ENCODE measurements around the gene BCKDHB.
A peak's percentile ranks its signal among the peaks of the same experiment; 100 is the strongest.
"Not testable (repeated sequence)": the region's sequence is repeated elsewhere in the genome, so short reads cannot be mapped to it uniquely, and the experiment has no call there.

The BCKDHB gene

GRCh38 chr6:80091506-80091905 is 15.0 kb upstream of the BCKDHB start:
- Histone ChIP-seq H3K4me3 (ENCODE audit: low read depth in 1 of 2, low read length in 1 of 2) (no peak overlapping the region), H3K36me3 (no peaks in the 10 kb centered on the region), H3K4me1 (ENCODE audit: control insufficient read depth in 1 of 2, insufficient read depth in 1 of 2, low read depth in 1 of 2, low read length in 1 of 2) (peaks cover 0 to 6% of the 10 kb centered on the region in 2 experiments), H3K27ac (no peak overlapping the region), H3K27me3 (peaks cover 33% of the 10 kb centered on the region), H3K9me3 (no peaks in the 10 kb centered on the region)
- TF ChIP-seq CTCF (IDR thresholded peaks at IDR 0.05) = no peak

- no peak for TF ChIP-seq CTCF (IDR thresholded peaks at IDR 0.05)
- Histone ChIP-seq H3K9me3 (no peaks in the 10 kb centered on the region), H3K27me3 (peaks cover 21% of the 10 kb centered on the region), H3K4me3 (ENCODE audit: low read depth in 1 of 2, low read length in 1 of 2) (no peak overlapping the region), H3K36me3 (no peaks in the 10 kb centered on the region), H3K27ac (no peak overlapping the region), H3K4me1 (ENCODE audit: control insufficient read depth in 1 of 2, insufficient read depth in 1 of 2, low read depth in 1 of 2, low read length in 1 of 2) (peaks cover 0 to 6% of the 10 kb centered on the region in 2 experiments)
These were observed 12.5 kb upstream of the BCKDHB start for GRCh38 chr6:80094017-80094416.

DNA sequence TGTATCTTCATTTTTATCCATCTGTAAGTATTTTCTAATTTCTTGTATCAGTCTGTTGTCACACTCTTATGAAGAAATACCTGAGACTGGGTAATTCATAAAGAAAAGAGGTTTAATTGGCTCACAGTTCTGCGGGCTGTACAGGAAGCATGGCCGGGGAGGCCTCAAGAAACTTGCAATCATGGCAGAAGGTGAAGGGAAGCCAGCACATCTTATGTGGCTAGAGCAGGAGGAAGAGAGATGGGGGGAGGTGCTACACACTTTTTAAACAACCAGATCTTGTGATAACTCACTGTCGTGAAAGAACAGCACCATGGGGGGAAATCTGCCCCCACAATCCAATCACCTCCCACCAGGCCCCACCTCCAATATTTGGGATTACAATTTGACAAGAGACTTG is 10.9 kb upstream of the BCKDHB start:
- peaks cover 26% of the 10 kb centered on the region for H3K27me3 ChIP-seq
- no peak overlapping the region for H3K4me3 ChIP-seq (ENCODE audit: low read depth in 1 of 2, low read length in 1 of 2)
- no peaks in the 10 kb centered on the region for H3K9me3 ChIP-seq
- no peak overlapping the region for H3K27ac ChIP-seq
- H3K4me1 ChIP-seq (ENCODE audit: control insufficient read depth in 1 of 2, insufficient read depth in 1 of 2, low read depth in 1 of 2, low read length in 1 of 2) = peaks cover 0 to 6% of the 10 kb centered on the region in 2 experiments
- TF ChIP-seq CTCF (IDR thresholded peaks at IDR 0.05) = no peak
- H3K36me3 ChIP-seq = no peaks in the 10 kb centered on the region

- no peak overlapping the region for H3K27ac ChIP-seq
- no peaks in the 10 kb centered on the region for H3K36me3 ChIP-seq
- H3K4me1 ChIP-seq (ENCODE audit: control insufficient read depth in 1 of 2, insufficient read depth in 1 of 2, low read depth in 1 of 2, low read length in 1 of 2) = peaks cover 0 to 6% of the 10 kb centered on the region in 2 experiments
- no peak overlapping the region for H3K4me3 ChIP-seq (ENCODE audit: low read depth in 1 of 2, low read length in 1 of 2)
- TF ChIP-seq CTCF (IDR thresholded peaks at IDR 0.05) = no peak
- H3K27me3 ChIP-seq = peaks cover 23% of the 10 kb centered on the region
- no peaks in the 10 kb centered on the region for H3K9me3 ChIP-seq
These were observed 8.1 kb upstream of the BCKDHB start for GRCh38 chr6:80098392-80098791.

- peaks cover 28% of the 10 kb centered on the region for H3K27me3 ChIP-seq
- no peaks in the 10 kb centered on the region for H3K36me3 ChIP-seq
- TF ChIP-seq CTCF (IDR thresholded peaks at IDR 0.05) = no peak
- no peak overlapping the region for H3K27ac ChIP-seq
- no peaks in the 10 kb centered on the region for H3K9me3 ChIP-seq
- no peak overlapping the region for H3K4me3 ChIP-seq (ENCODE audit: low read depth in 1 of 2, low read length in 1 of 2)
- H3K4me1 ChIP-seq (ENCODE audit: control insufficient read depth in 1 of 2, insufficient read depth in 1 of 2, low read depth in 1 of 2, low read length in 1 of 2) = peaks cover 5 to 11% of the 10 kb centered on the region in 2 experiments
These were observed 2.0 kb upstream of the BCKDHB start for GRCh38 chr6:80104520-80104919.

DNA sequence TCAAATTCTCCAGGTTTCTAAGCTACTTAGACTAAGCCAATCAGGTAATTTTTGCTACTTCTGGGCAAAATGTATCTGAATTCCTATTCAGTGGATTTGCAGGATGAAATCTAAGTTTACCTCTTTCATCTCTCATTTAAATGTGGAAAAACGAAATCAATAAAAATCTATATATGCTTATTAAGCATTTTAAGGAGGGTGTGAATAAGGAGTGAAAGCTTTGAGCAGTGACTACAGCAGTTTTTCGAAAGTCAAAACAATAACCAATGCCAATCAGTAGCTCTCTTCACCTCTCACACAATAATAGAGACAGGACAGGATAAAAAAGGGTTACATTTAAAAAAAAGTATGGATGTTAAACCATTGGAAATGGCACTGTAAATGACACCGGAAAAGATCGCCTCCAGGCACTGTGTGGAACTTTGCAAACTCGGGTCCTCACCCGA is 476 bp upstream of the BCKDHB start:
- Histone ChIP-seq H3K4me1 (ENCODE audit: control insufficient read depth in 1 of 2, insufficient read depth in 1 of 2, low read depth in 1 of 2, low read length in 1 of 2) (peaks cover 5 to 11% of the 10 kb centered on the region in 2 experiments), H3K27ac (no peak overlapping the region), H3K4me3 (ENCODE audit: low read depth in 1 of 2, low read length in 1 of 2) (peak overlapping the region; percentile 62 to 67), H3K9me3 (no peaks in the 10 kb centered on the region), H3K27me3 (peaks cover 21% of the 10 kb centered on the region), H3K36me3 (no peaks in the 10 kb centered on the region)
- no peak for TF ChIP-seq CTCF (IDR thresholded peaks at IDR 0.05)

- H3K4me3 ChIP-seq (ENCODE audit: low read depth in 1 of 2, low read length in 1 of 2); H3K36me3 ChIP-seq; H3K9me3 ChIP-seq; H3K27me3 ChIP-seq; H3K27ac ChIP-seq; H3K4me1 ChIP-seq (ENCODE audit: control insufficient read depth in 1 of 2, insufficient read depth in 1 of 2, low read depth in 1 of 2, low read length in 1 of 2): not testable (repeated sequence)
These were observed 16.1 kb downstream of the BCKDHB start for GRCh38 chr6:80122576-80122975.

Data from neutrophil (primary cell).